ENCODE measurements around the gene CACNA1A.
A peak's percentile ranks its signal among the peaks of the same experiment; 100 is the strongest.

DNA sequence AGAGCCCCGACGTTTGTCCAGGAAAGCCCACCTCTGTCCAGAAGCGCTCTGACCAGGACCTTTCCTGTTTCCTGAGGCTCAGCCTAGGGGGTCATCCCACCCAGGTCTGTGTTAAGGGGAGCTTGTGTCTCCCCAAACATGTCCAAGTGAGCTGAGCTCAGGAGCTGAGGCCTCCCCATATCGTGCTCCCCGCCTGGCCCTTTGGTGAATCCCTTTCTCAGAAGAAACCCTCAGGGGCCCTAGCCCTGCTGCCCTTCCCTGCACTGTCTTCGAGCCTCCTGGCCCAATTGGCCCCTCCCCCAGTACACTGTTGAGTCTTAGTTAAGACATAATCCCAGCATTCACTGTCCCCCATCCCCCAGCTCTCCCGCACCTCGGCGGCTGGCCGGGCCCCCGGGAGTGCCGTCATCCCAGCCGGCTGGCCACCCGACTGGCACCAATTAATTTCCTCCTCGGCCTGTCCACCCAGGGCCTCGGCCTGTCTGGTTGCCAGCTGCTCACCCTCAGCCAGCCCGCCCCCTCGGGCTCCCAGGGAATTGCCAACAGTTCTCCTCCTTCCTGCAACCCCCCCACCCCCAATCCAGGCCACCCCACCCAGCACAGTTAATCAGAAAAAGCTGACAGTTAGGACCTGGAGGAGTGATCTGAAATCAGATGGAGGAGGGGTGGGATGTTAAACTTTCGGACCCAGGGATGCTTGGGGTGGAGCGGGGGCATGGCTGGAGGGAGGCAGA, 342.5 kb downstream of the CACNA1A start:
- TF ChIP-seq, protein P1, sequence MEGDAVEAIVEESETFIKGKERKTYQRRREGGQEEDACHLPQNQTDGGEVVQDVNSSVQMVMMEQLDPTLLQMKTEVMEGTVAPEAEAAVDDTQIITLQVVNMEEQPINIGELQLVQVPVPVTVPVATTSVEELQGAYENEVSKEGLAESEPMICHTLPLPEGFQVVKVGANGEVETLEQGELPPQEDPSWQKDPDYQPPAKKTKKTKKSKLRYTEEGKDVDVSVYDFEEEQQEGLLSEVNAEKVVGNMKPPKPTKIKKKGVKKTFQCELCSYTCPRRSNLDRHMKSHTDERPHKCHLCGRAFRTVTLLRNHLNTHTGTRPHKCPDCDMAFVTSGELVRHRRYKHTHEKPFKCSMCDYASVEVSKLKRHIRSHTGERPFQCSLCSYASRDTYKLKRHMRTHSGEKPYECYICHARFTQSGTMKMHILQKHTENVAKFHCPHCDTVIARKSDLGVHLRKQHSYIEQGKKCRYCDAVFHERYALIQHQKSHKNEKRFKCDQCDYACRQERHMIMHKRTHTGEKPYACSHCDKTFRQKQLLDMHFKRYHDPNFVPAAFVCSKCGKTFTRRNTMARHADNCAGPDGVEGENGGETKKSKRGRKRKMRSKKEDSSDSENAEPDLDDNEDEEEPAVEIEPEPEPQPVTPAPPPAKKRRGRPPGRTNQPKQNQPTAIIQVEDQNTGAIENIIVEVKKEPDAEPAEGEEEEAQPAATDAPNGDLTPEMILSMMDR (IDR thresholded peaks at IDR 0.05): no peak
- TF ChIP-seq POLR2A (IDR thresholded peaks at IDR 0.05): peak in 1 of 2 donors; percentile 32
- peak in 1 of 2 donors; percentile 56 for TF ChIP-seq POLR2AphosphoS5 (IDR thresholded peaks at IDR 0.05; ENCODE audit: insufficient read depth in 1 of 2, low read depth in 1 of 2)
